H9 (cell line): ENCODE results near the gene PTCD1. TPM values are rescaled to one million over a fixed set of nuclear protein-coding genes. Genes with fewer than 3 reads are reported as not detected.

Experiments
- DNase-seq: peaks from one replicate; pipeline ENCODE4 v3.0.0-alpha.2; 2017
- H2AFZ ChIP-seq: one replicate; pipeline ENCODE4 v1.6.1; 2013; ENCODE audit warnings: mild to moderate bottlenecking, low read length, control low read depth, moderate library complexity
- H2AK5ac ChIP-seq: 2 replicates; pipeline ENCODE4 v1.6.1; 2013; ENCODE audit warnings: low read length, control low read depth, mixed read lengths; ENCODE audit not compliant: insufficient read length
- H2BK120ac ChIP-seq: one replicate; pipeline ENCODE4 v1.6.1; 2013; ENCODE audit warnings: low read depth, mild to moderate bottlenecking, low read length, control low read depth, inconsistent platforms; ENCODE audit not compliant: poor library complexity, severe bottlenecking
- H2BK12ac ChIP-seq: 2 replicates; pipeline ENCODE4 v1.6.1; 2013; ENCODE audit warnings: low read length, control low read depth, mixed read lengths, low read depth; ENCODE audit not compliant: insufficient read length
- H2BK15ac ChIP-seq: 2 replicates; pipeline ENCODE4 v1.6.1; 2013; ENCODE audit warnings: low read depth, low read length, control low read depth
- H2BK20ac ChIP-seq: one replicate; pipeline ENCODE4 v1.6.1; 2013; ENCODE audit warnings: low read depth, mild to moderate bottlenecking, low read length, control low read depth, inconsistent platforms; ENCODE audit not compliant: poor library complexity, severe bottlenecking
- H2BK5ac ChIP-seq: 2 replicates; pipeline ENCODE4 v1.6.1; 2013; ENCODE audit warnings: low read length, control low read depth, mixed read lengths; ENCODE audit not compliant: insufficient read length
- H3K14ac ChIP-seq: 2 replicates; pipeline ENCODE4 v1.6.1; 2013; ENCODE audit warnings: low read length, control low read depth; ENCODE audit not compliant: insufficient read depth
- H3K18ac ChIP-seq: 2 replicates; pipeline ENCODE4 v1.6.1; 2013; ENCODE audit warnings: low read depth, mild to moderate bottlenecking, mixed read lengths, low read length, control low read depth; ENCODE audit not compliant: insufficient read length
- H3K23ac ChIP-seq: 2 replicates; pipeline ENCODE4 v1.6.1; 2013; ENCODE audit warnings: low read length, control low read depth, mixed read lengths, low read depth; ENCODE audit not compliant: insufficient read length
- H3K23me2 ChIP-seq: 2 replicates; pipeline ENCODE4 v1.6.1; 2013; ENCODE audit warnings: low read depth, mild to moderate bottlenecking, mixed read lengths, low read length, control low read depth; ENCODE audit not compliant: insufficient read length, poor library complexity, severe bottlenecking
- H3K27ac ChIP-seq: 2 replicates; pipeline ENCODE4 v1.5.1; 2013; ENCODE audit warnings: low read length, control low read depth, mixed read lengths, low read depth; ENCODE audit not compliant: insufficient read length
- H3K27me3 ChIP-seq: 2 replicates; pipeline ENCODE4 v1.6.1; 2013; ENCODE audit warnings: low read length, control low read depth, inconsistent platforms; ENCODE audit not compliant: insufficient read depth
- H3K4ac ChIP-seq: 2 replicates; pipeline ENCODE4 v1.6.1; 2013; ENCODE audit warnings: low read depth, mild to moderate bottlenecking, control low read depth, inconsistent platforms, low read length, moderate library complexity
- H3K4me1 ChIP-seq: 2 replicates; pipeline ENCODE4 v1.6.1; 2013; ENCODE audit warnings: low read length, control low read depth, inconsistent platforms; ENCODE audit not compliant: insufficient read depth
- H3K4me2 ChIP-seq: 2 replicates; pipeline ENCODE4 v1.6.1; 2013; ENCODE audit warnings: low read length, control low read depth, mixed read lengths; ENCODE audit not compliant: insufficient read length, insufficient read depth
- H3K56ac ChIP-seq: 2 replicates; pipeline ENCODE4 v1.6.1; 2013; ENCODE audit warnings: low read depth, mild to moderate bottlenecking, mixed read lengths, low read length, control low read depth; ENCODE audit not compliant: insufficient read length
- H3K79me1 ChIP-seq: 2 replicates; pipeline ENCODE4 v1.6.1; 2013; ENCODE audit warnings: low read depth, mild to moderate bottlenecking, moderate library complexity, low read length, control low read depth, inconsistent platforms; ENCODE audit not compliant: insufficient read depth, poor library complexity, severe bottlenecking
- H3K79me2 ChIP-seq: 2 replicates; pipeline ENCODE4 v1.6.1; 2013; ENCODE audit warnings: low read length, control low read depth, inconsistent platforms; ENCODE audit not compliant: insufficient read depth
- H3K9ac ChIP-seq: 2 replicates; pipeline ENCODE4 v1.6.1; 2013; ENCODE audit warnings: low read length, control low read depth, mixed read lengths; ENCODE audit not compliant: insufficient read length; ENCODE audit errors: extremely low read depth
- H3K9me3 ChIP-seq: one replicate; pipeline ENCODE4 v1.6.1; 2013; ENCODE audit warnings: low read depth, low read length, inconsistent platforms; ENCODE audit not compliant: control insufficient read depth
- H3T11ph ChIP-seq: one replicate; pipeline ENCODE4 v1.6.1; 2013; ENCODE audit warnings: mild to moderate bottlenecking, low read length, control low read depth, inconsistent platforms
- H4K20me1 ChIP-seq: one replicate; pipeline ENCODE4 v1.6.1; 2013; ENCODE audit not compliant: control insufficient read depth, insufficient read length, insufficient read depth
- H4K5ac ChIP-seq: 2 replicates; pipeline ENCODE4 v1.6.1; 2013; ENCODE audit warnings: low read depth, mild to moderate bottlenecking, mixed read lengths, low read length, control low read depth; ENCODE audit not compliant: insufficient read length
- H4K8ac ChIP-seq: replicated peaks from 2 replicates; pipeline ENCODE4 v1.6.1; 2013; ENCODE audit warnings: low read length, control low read depth, mixed read lengths, low read depth; ENCODE audit not compliant: insufficient read length
- H4K91ac ChIP-seq: 2 replicates; pipeline ENCODE4 v1.6.1; 2013; ENCODE audit warnings: low read depth, mild to moderate bottlenecking, moderate library complexity, mixed read lengths, low read length, control low read depth; ENCODE audit not compliant: insufficient read length
- H3K27ac Mint-ChIP-seq, 3 experiments: 2 replicates in 2 of 3; 3 replicates in 1 of 3; pipeline ENCODE4 v1.8.0; 2020 to 2021; ENCODE audit warnings: mixed read lengths in 3 of 3, mild to moderate bottlenecking in 1 of 3, moderate library complexity in 1 of 3
- H3K27me3 Mint-ChIP-seq: 2 replicates; pipeline ENCODE4 v1.8.0; 2021; ENCODE audit warnings: low read depth, mild to moderate bottlenecking, moderate library complexity, mixed read lengths
- H3K36me3 Mint-ChIP-seq, 3 experiments: 2 replicates in 2 of 3; 3 replicates in 1 of 3; pipeline ENCODE4 v1.8.0; 2020 to 2021; ENCODE audit warnings: low read depth in 3 of 3, mixed read lengths in 3 of 3; ENCODE audit not compliant: insufficient read depth in 1 of 3
- H3K4me1 Mint-ChIP-seq, 2 experiments: 2 replicates each; pipeline ENCODE4 v1.8.0; 2020; ENCODE audit warnings: mixed read lengths in 2 of 2
- H3K4me3 Mint-ChIP-seq, 2 experiments: 2 replicates in 1 of 2; 3 replicates in 1 of 2; pipeline ENCODE4 v1.8.0; 2020 to 2021; ENCODE audit warnings: mild to moderate bottlenecking in 2 of 2, mixed read lengths in 2 of 2, moderate library complexity in 1 of 2
- H3K9me3 Mint-ChIP-seq, 2 experiments: 2 replicates in 1 of 2; 3 replicates in 1 of 2; pipeline ENCODE4 v1.8.0; 2020; ENCODE audit warnings: mild to moderate bottlenecking in 2 of 2, mixed read lengths in 2 of 2, moderate library complexity in 1 of 2
- WGBS: extraction: QIAGEN DNeasy Blood & Tissue Kit; methylation state at CpG from one replicate; pipeline ENCODE4 v1.1.7; 2013; ENCODE audit warnings: missing lambda C conversion rate, low lambda C conversion rate, mixed read lengths; ENCODE audit not compliant: insufficient read length; ENCODE audit errors: extremely low coverage; 5-methylcytosine and 5-hydroxymethylcytosine counted together
- total RNA-seq: library from RNA; stranded (reverse); gene quantifications from 2 replicates; pipeline ENCODE4 v1.2.1, GENCODE V29; 2021
- TF ChIP-seq, protein P1 (sequence below): fragments of 200-600 bp; sonication (generic); conservative IDR thresholded peaks from 3 replicates; pipeline ENCODE4 v1.8.0; 2021; ENCODE audit warnings: antibody characterized with exemption, mild to moderate bottlenecking

The PTCD1 gene
- total RNA-seq, 1 experiment from 2014 or later = 12.8 TPM

DNA sequence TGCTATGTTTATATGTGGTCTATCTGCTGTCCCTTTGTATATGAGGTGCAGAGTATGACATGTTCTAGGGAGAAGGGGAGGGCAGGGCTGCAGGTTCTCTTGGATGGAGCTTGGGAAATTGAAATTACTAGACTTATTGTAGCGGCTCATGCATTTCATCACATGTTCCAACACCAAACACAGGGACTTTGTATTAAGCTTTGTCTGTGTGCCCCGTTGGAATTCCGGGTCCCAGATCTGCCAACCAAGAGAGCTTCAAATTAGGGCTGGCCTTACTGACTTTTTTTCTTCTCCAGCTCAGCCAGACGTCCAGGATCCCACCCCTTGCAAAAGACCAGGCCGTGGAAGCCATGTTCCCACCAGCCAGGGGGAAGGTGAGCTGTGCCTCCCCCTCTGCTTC, 37.5 kb upstream of the PTCD1 start:
- no peak overlapping the region for H3K4me3 Mint-ChIP-seq

More for the DNA sequence above, 37.5 kb upstream of the PTCD1 start:
- Histone ChIP-seq H2BK15ac (no peak overlapping the region), H4K91ac (no peak overlapping the region), H3K23ac (no peak overlapping the region), H2BK5ac (no peak overlapping the region), H3K4me2 (no peak overlapping the region), H2AFZ (no peak overlapping the region), H2AK5ac (no peak overlapping the region), H3K27ac (no peak overlapping the region), H3K23me2 (peaks cover 5% of the 10 kb centered on the region), H2BK12ac (no peak overlapping the region), H3K18ac (no peak overlapping the region), H3K4me1 (no peaks in the 10 kb centered on the region), H3K9me3 (no peaks in the 10 kb centered on the region), H3K14ac (no peak overlapping the region), H4K8ac (no peak overlapping the region), H3K4ac (no peak overlapping the region), H4K20me1 (no peaks in the 10 kb centered on the region), H3K79me1 (peaks cover 17% of the 10 kb centered on the region), H3K27me3 (no peaks in the 10 kb centered on the region), H3K9ac (no peak overlapping the region), H3K56ac (no peak overlapping the region), H3K79me2 (peaks cover 19% of the 10 kb centered on the region; the same call in 1 of the 2 replicates), H2BK20ac (no peak overlapping the region), H4K5ac (no peak overlapping the region), H2BK120ac (no peak overlapping the region), H3T11ph (no peak overlapping the region)
- no peak for DNase-seq
- H3K4me1 Mint-ChIP-seq = peaks cover 5 to 10% of the 10 kb centered on the region in 2 experiments; a peak in 3 of 4 replicates
- H3K9me3 Mint-ChIP-seq = no peaks in the 10 kb centered on the region; a peak in 1 of 5 replicates
- WGBS = no CpG with 5 or more reads among the region's 5 CpGs
- no peak overlapping the region; a peak in 1 of 7 replicates for H3K27ac Mint-ChIP-seq
- peaks cover 10 to 35% (median 18%) of the 10 kb centered on the region in 3 experiments; a peak in 6 of 7 replicates for H3K36me3 Mint-ChIP-seq
- TF ChIP-seq, protein P1, sequence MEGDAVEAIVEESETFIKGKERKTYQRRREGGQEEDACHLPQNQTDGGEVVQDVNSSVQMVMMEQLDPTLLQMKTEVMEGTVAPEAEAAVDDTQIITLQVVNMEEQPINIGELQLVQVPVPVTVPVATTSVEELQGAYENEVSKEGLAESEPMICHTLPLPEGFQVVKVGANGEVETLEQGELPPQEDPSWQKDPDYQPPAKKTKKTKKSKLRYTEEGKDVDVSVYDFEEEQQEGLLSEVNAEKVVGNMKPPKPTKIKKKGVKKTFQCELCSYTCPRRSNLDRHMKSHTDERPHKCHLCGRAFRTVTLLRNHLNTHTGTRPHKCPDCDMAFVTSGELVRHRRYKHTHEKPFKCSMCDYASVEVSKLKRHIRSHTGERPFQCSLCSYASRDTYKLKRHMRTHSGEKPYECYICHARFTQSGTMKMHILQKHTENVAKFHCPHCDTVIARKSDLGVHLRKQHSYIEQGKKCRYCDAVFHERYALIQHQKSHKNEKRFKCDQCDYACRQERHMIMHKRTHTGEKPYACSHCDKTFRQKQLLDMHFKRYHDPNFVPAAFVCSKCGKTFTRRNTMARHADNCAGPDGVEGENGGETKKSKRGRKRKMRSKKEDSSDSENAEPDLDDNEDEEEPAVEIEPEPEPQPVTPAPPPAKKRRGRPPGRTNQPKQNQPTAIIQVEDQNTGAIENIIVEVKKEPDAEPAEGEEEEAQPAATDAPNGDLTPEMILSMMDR = no peak
- H3K27me3 Mint-ChIP-seq = no peaks in the 10 kb centered on the region; the same call in 1 of the 2 replicates
